GM21825 (cell line): Measurements from ENCODE around the gene WDR3.
A peak's percentile ranks its signal among the peaks of the same experiment; 100 is the strongest.
"Not testable (repeated sequence)": the region's sequence is repeated elsewhere in the genome, so short reads cannot be mapped to it uniquely, and the experiment has no call there.

Source experiments
- ATAC-seq: cut with Tn5 transposase; IDR thresholded peaks from one replicate; pipeline ENCODE4 v1.9.1; 2021; ENCODE audit warnings: mild to moderate bottlenecking, moderate library complexity; ENCODE audit not compliant: unreplicated experiment

Gene WDR3

GRCh38 chr1:117929343-117930172, at the start of gene WDR3, which contains the start of gene GDAP2:
WDR3 (plus strand) TSS chr1:117929739; CDS start chr1:117933320, 3,581 bp downstream.
GDAP2 (minus strand) TSS chr1:117929621; CDS start chr1:117920357, 9,264 bp downstream.
- ATAC-seq: peak; percentile 95

GRCh38 chr1:117883616-117884015, 45.9 kb upstream of the WDR3 start:
- ATAC-seq: no peak

GRCh38 chr1:117886101-117886795, 43.3 kb upstream of the WDR3 start:
- ATAC-seq: no peak

GRCh38 chr1:117890452-117890851, 39.1 kb upstream of the WDR3 start:
- no peak for ATAC-seq

GRCh38 chr1:117892512-117892911, 37.0 kb upstream of the WDR3 start:
- no peak for ATAC-seq

GRCh38 chr1:117894078-117894477, 35.5 kb upstream of the WDR3 start:
- no peak for ATAC-seq

- peak; percentile 81 for ATAC-seq
These were observed 33.9 kb upstream of the WDR3 start for GRCh38 chr1:117895482-117896114.

GRCh38 chr1:117897551-117897950, 32.0 kb upstream of the WDR3 start:
- no peak for ATAC-seq

- ATAC-seq: no peak
These were observed 29.7 kb upstream of the WDR3 start for GRCh38 chr1:117899801-117900200.

GRCh38 chr1:117902944-117903343, 26.6 kb upstream of the WDR3 start:
- ATAC-seq: no peak

GRCh38 chr1:117904485-117904884, 25.1 kb upstream of the WDR3 start:
- no peak for ATAC-seq

- ATAC-seq: no peak
These were observed 24.5 kb upstream of the WDR3 start for GRCh38 chr1:117905019-117905418.

- ATAC-seq: no peak
These were observed 18.5 kb upstream of the WDR3 start for GRCh38 chr1:117911051-117911450.

- ATAC-seq: no peak
These were observed 10.2 kb upstream of the WDR3 start for GRCh38 chr1:117919376-117919775.

- ATAC-seq: no peak
These were observed 7.5 kb upstream of the WDR3 start for GRCh38 chr1:117921991-117922390.

GRCh38 chr1:117922717-117923116, 6.8 kb upstream of the WDR3 start:
- ATAC-seq: not testable (repeated sequence)

- ATAC-seq: no peak
These were observed 3.6 kb upstream of the WDR3 start for GRCh38 chr1:117925981-117926380.

- peak; percentile 45 for ATAC-seq
These were observed 627 bp upstream of the WDR3 start for GRCh38 chr1:117928881-117929342.

- no peak for ATAC-seq
These were observed 571 bp downstream of the WDR3 start for GRCh38 chr1:117930173-117930447.

GRCh38 chr1:117930484-117930883, 945 bp downstream of the WDR3 start:
- ATAC-seq: no peak

GRCh38 chr1:117932576-117932975, 3.0 kb downstream of the WDR3 start:
- ATAC-seq: no peak

- ATAC-seq: no peak
These were observed 4.2 kb downstream of the WDR3 start for GRCh38 chr1:117933769-117934168.
